Ramos (cell line): Measurements from ENCODE around the gene SCN2A.

ENCODE experiments used
- in situ Hi-C: fragments of 300-500 bp; cut with MboI; formaldehyde crosslinking; loops from one replicate; pipeline ENCODE4 v1.14.3; 2022; ENCODE audit warnings: low sequenced_read_pairs; ENCODE audit not compliant: unreplicated experiment

SCN2A gene

GRCh38 chr2:165406173-165406572 lies 167.0 kb downstream of the SCN2A start:
- in situ Hi-C loops, result loop anchor here (25.0 kb wide), 1 partner anchor 456 kb away; no protein-coding TSS in a partner anchor

DNA sequence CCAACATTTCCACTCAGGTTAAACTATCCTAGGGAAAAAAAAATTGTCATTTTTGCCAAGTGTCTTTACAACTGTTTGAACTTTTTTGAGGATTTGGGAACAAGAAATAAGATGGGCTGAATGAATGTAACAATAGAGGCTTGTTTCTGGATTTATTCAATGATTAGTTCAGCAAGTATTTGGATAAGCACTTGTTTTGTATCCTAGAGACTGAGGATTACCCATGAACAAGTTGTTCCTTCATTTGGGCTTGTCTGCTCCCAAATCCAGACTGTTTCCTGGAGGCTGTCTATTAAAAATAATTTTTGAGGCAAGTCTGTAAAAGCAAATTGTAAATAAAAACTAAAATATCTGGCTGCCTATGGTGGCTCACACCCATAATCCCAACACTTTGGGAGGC lies 168.3 kb downstream of the SCN2A start:
- in situ Hi-C loops, result loop anchor here (25.0 kb wide), 1 partner anchor 455 kb away; no protein-coding TSS in a partner anchor

GRCh38 chr2:165408186-165408585 lies 169.0 kb downstream of the SCN2A start:
- in situ Hi-C loops, result loop anchor here (25.0 kb wide), 1 partner anchor 454 kb away; no protein-coding TSS in a partner anchor

DNA sequence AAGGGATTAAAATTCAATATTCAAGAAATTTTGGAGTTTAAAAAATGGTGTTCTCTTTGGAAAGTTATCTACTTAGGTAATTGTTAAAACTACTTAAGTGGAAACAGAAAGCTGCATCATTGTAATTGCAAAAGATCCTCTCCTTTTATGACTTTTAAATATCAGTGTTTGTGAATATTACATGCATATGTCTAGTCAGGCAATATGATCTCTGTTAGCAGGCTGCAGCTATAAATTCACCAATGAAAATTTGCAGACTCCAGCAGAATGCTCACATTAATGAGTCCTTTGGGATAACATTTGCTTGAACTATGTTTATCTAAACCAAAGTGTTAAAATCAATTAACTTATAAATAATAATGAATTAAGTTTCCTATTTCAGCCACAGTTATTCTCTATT lies 171.1 kb downstream of the SCN2A start:
- in situ Hi-C loops, result loop anchor here (25.0 kb wide), 1 partner anchor 452 kb away; no protein-coding TSS in a partner anchor

DNA sequence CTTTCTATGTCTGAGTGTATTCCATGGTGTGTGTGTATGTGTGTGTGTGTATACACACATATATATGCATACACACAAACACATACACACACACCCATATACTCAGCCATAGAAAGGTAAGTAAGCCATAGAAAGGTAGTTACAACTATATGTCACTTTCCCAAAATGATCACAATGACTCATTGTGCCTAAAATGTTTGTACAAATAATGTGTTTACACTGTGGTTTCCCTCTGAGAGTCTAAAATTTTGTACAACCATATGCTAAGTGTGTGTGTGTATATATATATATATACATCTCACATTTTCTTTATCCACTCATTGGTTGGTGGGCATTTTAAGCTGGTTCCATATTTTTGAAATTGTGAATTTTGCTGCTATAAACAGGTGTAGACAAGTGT lies 175.0 kb downstream of the SCN2A start:
- in situ Hi-C loops, result loop anchor here (25.0 kb wide), 1 partner anchor 448 kb away; no protein-coding TSS in a partner anchor

DNA sequence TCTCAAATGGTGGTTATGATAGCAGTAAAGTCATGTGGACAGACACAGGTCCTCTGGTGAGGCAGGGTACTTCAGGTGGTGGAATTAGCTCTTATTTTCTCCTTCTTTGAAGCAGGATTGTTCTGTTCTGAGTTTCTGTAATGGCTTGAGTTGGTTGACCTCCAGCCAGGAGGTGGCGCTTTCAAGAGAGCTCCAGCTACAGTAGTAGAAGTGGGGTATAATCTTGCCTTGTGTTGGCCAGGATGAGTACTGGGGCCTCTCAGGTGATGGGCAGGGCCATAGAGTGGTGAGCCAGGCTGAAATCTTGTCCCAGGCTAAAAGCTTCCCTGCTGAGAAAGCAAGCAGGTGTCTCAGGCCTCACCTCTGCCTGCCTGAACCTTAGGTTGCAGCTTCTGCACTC lies 177.8 kb downstream of the SCN2A start:
- in situ Hi-C loops, result loop anchor here (25.0 kb wide), 1 partner anchor 445 kb away; no protein-coding TSS in a partner anchor

DNA sequence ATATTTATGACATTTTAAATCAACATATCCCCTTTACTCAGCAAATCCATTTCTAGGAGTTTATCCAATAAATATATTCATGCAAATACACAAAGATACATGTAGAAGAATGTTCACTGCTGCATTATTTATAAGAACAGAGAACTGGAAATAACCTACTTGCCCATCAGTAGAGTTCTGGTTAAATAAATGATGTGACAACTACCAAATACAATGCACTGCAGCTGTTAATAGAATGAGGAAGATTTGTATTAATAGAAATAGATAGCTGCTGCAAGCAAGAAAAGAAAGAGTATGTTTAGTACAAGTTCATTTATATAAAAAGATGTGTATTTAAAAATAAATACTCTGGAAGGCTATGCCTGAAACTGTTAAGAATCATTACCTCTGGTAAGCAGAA lies 181.0 kb downstream of the SCN2A start:
- in situ Hi-C loops, result loop anchor here (25.0 kb wide), 1 partner anchor 442 kb away; no protein-coding TSS in a partner anchor

- in situ Hi-C loops, result loop anchor here (25.0 kb wide), 1 partner anchor 439 kb away; no protein-coding TSS in a partner anchor
Measured at GRCh38 chr2:165423081-165423480, 183.9 kb downstream of the SCN2A start.

DNA sequence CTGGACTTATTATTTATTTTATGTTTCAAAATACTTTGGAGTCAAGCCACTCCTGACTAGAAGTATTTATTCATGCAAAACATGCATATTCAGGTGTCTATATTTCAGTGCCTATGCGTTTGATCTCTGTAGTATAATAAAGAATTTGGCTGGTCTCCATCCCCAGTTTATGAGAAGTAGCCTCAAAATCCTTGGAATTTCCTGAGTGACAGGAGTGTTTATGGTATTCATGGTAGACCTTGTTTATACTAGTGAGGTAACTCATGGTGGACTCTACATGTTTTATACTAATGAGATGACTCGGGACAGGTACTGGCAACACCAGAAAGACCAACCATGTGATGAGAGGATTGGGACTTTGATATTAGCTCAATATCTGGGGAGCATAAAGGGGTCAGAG lies 186.3 kb downstream of the SCN2A start:
- in situ Hi-C loops, result no loop called here

GRCh38 chr2:165427686-165428085 lies 188.5 kb downstream of the SCN2A start:
- in situ Hi-C loops, result no loop called here

GRCh38 chr2:165428926-165429325 lies 189.7 kb downstream of the SCN2A start:
- in situ Hi-C loops, result no loop called here

- in situ Hi-C loops, result no loop called here
Measured at GRCh38 chr2:165431014-165431413, 191.8 kb downstream of the SCN2A start.

DNA sequence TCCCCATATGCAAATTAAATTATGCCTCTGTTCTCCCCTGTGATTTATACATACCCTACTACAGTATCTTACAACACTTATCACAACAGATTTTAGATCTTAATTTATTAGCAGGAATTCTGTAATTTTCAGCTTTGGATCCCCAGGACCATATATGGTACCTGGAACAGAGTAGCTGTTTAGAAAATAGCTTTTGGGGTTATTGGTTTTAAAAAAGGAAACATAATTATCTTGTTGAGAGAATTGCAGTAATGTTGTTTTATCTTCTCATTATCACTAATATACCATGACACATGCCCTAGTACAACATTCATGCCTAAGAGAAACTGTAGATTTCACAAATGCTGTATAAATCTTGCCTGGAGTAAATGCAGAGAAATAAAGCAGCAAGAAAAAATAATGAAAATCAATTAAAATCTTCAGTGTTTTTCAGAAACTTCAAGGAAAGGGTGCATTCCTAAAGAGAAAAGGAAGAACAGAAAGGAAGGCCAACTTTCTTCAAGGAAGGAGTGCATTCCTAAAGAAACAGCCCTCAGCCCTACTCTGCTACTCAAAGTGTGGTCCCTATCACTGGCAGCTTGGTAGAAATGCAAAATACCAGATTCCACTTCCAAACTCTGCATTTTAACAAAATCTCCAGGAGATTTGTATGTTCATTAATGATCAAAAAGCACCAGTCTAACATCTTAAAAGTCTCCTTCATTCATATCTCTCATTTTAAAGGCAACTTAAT lies 193.2 kb downstream of the SCN2A start:
- in situ Hi-C loops, result no loop called here

DNA sequence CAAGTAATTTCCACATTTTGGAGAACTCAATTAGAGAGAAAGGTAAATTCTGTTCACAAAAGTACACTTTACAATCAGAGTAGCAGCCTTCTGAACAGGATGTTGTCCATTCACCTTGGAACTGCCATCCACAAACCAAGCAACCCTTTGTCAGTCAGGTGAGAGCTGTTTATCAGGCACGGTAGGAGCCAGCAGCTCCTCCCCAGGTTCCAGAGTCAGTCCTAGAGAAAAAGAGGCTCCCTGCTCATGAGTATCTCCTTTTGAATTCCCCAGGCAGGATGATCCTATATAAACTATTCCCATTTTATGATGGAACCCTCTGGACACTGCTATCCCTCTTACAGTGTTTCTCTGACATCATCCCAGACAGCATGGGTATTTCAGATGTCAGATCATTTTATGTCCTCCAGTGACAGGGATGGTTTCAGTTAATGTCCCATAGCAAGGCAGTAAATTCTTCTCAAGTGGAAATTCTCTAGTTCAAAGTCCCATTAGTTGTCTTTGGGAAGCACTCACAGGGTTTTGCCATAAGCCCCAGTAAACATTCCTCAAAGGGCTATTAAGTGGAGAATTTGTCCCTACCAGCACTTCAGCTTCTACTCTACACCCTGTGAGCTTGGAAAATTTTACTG lies 195.8 kb downstream of the SCN2A start:
- in situ Hi-C loops, result no loop called here

DNA sequence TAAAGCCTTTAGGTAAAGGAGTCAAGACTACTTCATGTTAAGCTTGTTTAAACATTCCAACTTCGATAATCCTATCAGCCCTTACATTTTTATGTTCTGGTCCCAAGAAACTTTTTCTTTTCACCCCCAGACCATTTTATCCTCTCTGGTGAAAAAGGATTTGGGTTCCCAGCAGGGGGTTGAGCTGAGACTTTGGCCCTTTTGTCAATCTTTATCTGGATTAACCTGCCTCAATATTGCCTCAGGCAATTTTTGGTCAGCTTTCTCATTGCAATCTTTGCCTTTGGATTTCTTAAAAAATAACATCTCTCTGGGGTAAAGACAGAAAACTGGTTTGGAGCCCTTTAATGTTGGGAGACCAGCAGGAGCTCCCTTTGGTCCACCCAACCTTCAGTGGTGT lies 196.4 kb downstream of the SCN2A start:
- in situ Hi-C loops, result no loop called here

- in situ Hi-C loops, result no loop called here
Measured at GRCh38 chr2:165436559-165436958, 197.3 kb downstream of the SCN2A start.

DNA sequence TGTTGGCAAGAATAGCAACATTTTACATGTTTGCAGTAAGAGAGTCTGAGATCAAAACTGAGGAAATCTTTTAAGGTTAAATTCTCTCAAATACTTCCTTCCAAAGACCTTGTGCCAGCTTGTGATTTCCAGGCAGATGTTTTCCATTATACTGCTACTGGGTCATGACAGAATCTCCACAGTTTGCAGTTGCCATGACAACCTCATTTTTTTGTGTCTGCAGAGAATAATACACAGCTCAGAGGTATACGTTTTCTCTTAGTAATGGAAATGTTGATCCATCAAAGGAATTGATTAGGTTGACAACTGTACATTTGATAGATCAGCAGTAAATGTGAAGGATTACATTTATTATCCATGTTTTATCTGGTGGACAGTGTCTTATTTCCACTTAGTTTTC lies 201.2 kb downstream of the SCN2A start:
- in situ Hi-C loops, result no loop called here
